ENCODE measurements around the gene ARHGAP26. TPM values are rescaled to one million over a fixed set of nuclear protein-coding genes. Genes with fewer than 3 reads are reported as not detected.

ARHGAP26 gene
- polyA plus RNA-seq, 1 donor from 2014 or later: 0.83 TPM

DNA sequence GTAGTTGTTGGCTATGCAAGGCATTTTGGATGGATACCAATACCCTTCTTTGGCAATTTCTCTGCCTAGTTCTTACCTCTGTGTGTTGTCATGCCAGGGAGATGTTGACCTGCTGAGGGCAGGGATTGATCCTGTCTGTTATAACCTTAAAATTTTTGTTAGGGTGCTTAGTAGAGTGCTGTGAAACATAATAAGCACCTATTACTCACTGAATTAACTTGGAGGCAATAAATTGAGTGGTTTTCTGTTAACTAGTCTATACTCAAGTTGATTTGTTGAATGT lies 177.2 kb downstream of the ARHGAP26 start:
- H3K4me2 ChIP-seq (ENCODE audit: low read length): no peak overlapping the region
- TF ChIP-seq RAD21 (conservative IDR thresholded peaks at IDR 0.05) (no peak), REST (IDR thresholded peaks at IDR 0.05; ENCODE audit: borderline replicate concordance) (no peak), EZH2 (IDR thresholded peaks at IDR 0.05; ENCODE audit: borderline replicate concordance, insufficient read depth, low read length, poor library complexity, severe bottlenecking) (no peak), SMC3 (conservative IDR thresholded peaks at IDR 0.05; ENCODE audit: poor library complexity) (no peak), MXI1 (conservative IDR thresholded peaks at IDR 0.05; ENCODE audit: poor library complexity, severe bottlenecking) (no peak), POLR2AphosphoS5 (IDR thresholded peaks at IDR 0.05) (no peak)
- TF ChIP-seq, protein P1, sequence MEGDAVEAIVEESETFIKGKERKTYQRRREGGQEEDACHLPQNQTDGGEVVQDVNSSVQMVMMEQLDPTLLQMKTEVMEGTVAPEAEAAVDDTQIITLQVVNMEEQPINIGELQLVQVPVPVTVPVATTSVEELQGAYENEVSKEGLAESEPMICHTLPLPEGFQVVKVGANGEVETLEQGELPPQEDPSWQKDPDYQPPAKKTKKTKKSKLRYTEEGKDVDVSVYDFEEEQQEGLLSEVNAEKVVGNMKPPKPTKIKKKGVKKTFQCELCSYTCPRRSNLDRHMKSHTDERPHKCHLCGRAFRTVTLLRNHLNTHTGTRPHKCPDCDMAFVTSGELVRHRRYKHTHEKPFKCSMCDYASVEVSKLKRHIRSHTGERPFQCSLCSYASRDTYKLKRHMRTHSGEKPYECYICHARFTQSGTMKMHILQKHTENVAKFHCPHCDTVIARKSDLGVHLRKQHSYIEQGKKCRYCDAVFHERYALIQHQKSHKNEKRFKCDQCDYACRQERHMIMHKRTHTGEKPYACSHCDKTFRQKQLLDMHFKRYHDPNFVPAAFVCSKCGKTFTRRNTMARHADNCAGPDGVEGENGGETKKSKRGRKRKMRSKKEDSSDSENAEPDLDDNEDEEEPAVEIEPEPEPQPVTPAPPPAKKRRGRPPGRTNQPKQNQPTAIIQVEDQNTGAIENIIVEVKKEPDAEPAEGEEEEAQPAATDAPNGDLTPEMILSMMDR (IDR thresholded peaks at IDR 0.05; ENCODE audit: poor library complexity, severe bottlenecking): no peak
- H3K36me3 ChIP-seq (ENCODE audit: insufficient read depth, low read length): no peaks in the 10 kb centered on the region
- H3K79me2 ChIP-seq (replicated peaks; ENCODE audit: insufficient read depth, low read length): no peaks in the 10 kb centered on the region
- no peak overlapping the region for H3K27ac ChIP-seq (ENCODE audit: low read length)
- H3F3A ChIP-seq (ENCODE audit: insufficient read depth, low read length, poor library complexity, severe bottlenecking): no peaks in the 10 kb centered on the region
- H3K27me3 ChIP-seq (ENCODE audit: insufficient read depth, low read depth, low read length): no peaks in the 10 kb centered on the region
- no peaks in the 10 kb centered on the region for H4K20me1 ChIP-seq (ENCODE audit: insufficient read depth)
- H2AFZ ChIP-seq (ENCODE audit: low read depth, low read length): no peak overlapping the region
- H3K4me3 ChIP-seq (ENCODE audit: low read length): no peak overlapping the region
- H3K9me2 ChIP-seq (ENCODE audit: insufficient read depth, low read length): no peaks in the 10 kb centered on the region
- no peaks in the 10 kb centered on the region for H3K9me3 ChIP-seq (ENCODE audit: low read length)
- H3K9ac ChIP-seq (ENCODE audit: low read length): no peak overlapping the region

GRCh38 chr5:142952229-142952628 lies 182.1 kb downstream of the ARHGAP26 start:
- H3K9me3 ChIP-seq (ENCODE audit: low read length): no peaks in the 10 kb centered on the region

More at GRCh38 chr5:142952229-142952628, 182.1 kb downstream of the ARHGAP26 start:
- TF ChIP-seq REST (IDR thresholded peaks at IDR 0.05; ENCODE audit: borderline replicate concordance) (no peak), SMC3 (conservative IDR thresholded peaks at IDR 0.05; ENCODE audit: poor library complexity) (no peak), POLR2AphosphoS5 (IDR thresholded peaks at IDR 0.05) (no peak), TAF1 (IDR thresholded peaks at IDR 0.05; ENCODE audit: low read depth) (no peak), EZH2 (IDR thresholded peaks at IDR 0.05; ENCODE audit: borderline replicate concordance, insufficient read depth, low read length, poor library complexity, severe bottlenecking) (no peak), RAD21 (conservative IDR thresholded peaks at IDR 0.05) (no peak), MXI1 (conservative IDR thresholded peaks at IDR 0.05; ENCODE audit: poor library complexity, severe bottlenecking) (no peak), EP300 (conservative IDR thresholded peaks at IDR 0.05; ENCODE audit: poor library complexity, severe bottlenecking) (no peak)
- TF ChIP-seq, protein P1 (IDR thresholded peaks at IDR 0.05; ENCODE audit: poor library complexity, severe bottlenecking): no peak
- H3K4me2 ChIP-seq (ENCODE audit: low read length): no peak overlapping the region
- H3K27ac ChIP-seq (ENCODE audit: low read length): no peak overlapping the region
- no peaks in the 10 kb centered on the region for H3K9me2 ChIP-seq (ENCODE audit: insufficient read depth, low read length)
- H3K79me2 ChIP-seq (replicated peaks; ENCODE audit: insufficient read depth, low read length): no peaks in the 10 kb centered on the region
- no peak overlapping the region for H3K9ac ChIP-seq (ENCODE audit: low read length)
- H3F3A ChIP-seq (ENCODE audit: insufficient read depth, low read length, poor library complexity, severe bottlenecking): no peaks in the 10 kb centered on the region
- H3K27me3 ChIP-seq (ENCODE audit: insufficient read depth, low read depth, low read length): no peaks in the 10 kb centered on the region
- no peak overlapping the region for H3K4me3 ChIP-seq (ENCODE audit: low read length)
- no peak overlapping the region for H2AFZ ChIP-seq (ENCODE audit: low read depth, low read length)
- H3K36me3 ChIP-seq (ENCODE audit: insufficient read depth, low read length): no peaks in the 10 kb centered on the region
- H4K20me1 ChIP-seq (ENCODE audit: insufficient read depth): no peaks in the 10 kb centered on the region
